OCI-LY1 (cell line): ENCODE results near the gene LARP4.

ENCODE experiments used
- H2AFZ ChIP-seq: fragments of 200-600 bp; sonication (generic), shearing (Covaris generic); 2 replicates; pipeline ENCODE4 v1.6.0; 2014; ENCODE audit warnings: antibody characterized with exemption, mild to moderate bottlenecking, low read length
- H3F3A ChIP-seq: fragments of 200-600 bp; sonication (generic), shearing (Covaris generic); 2 replicates; pipeline ENCODE4 v1.6.0; 2014; ENCODE audit warnings: mild to moderate bottlenecking, antibody characterized with exemption, low read length, moderate library complexity; ENCODE audit not compliant: insufficient read depth
- H3K27ac ChIP-seq: fragments of 200-600 bp; sonication (generic); 2 replicates; pipeline ENCODE4 v1.5.1; 2014; ENCODE audit warnings: low read length, mixed run types, mild to moderate bottlenecking, low read depth; ENCODE audit not compliant: poor library complexity, severe bottlenecking
- H3K27me3 ChIP-seq: fragments of 200-600 bp; sonication (generic); 2 replicates; pipeline ENCODE4 v1.6.0; 2014; ENCODE audit warnings: antibody characterized with exemption, mild to moderate bottlenecking, low read length, moderate library complexity; ENCODE audit not compliant: insufficient read depth
- H3K36me3 ChIP-seq: fragments of 200-600 bp; sonication (generic); 2 replicates; pipeline ENCODE4 v1.6.1; 2014; ENCODE audit warnings: mild to moderate bottlenecking, antibody characterized with exemption, low read length, moderate library complexity, mixed read lengths; ENCODE audit not compliant: insufficient read depth
- H3K4me1 ChIP-seq: fragments of 200-600 bp; sonication (generic); 2 replicates; pipeline ENCODE4 v1.5.1; 2014; ENCODE audit warnings: mild to moderate bottlenecking, low read length, moderate library complexity; ENCODE audit not compliant: insufficient read depth, severe bottlenecking
- H3K4me2 ChIP-seq: fragments of 200-600 bp; sonication (generic), shearing (Covaris generic); 2 replicates; pipeline ENCODE4 v1.6.1; 2014; ENCODE audit warnings: low read length
- H3K4me3 ChIP-seq: fragments of 200-600 bp; sonication (generic); 2 replicates; pipeline ENCODE4 v1.5.1; 2014; ENCODE audit warnings: low read length, low read depth, mild to moderate bottlenecking, mixed read lengths; ENCODE audit not compliant: poor library complexity, severe bottlenecking
- H3K79me2 ChIP-seq: fragments of 200-600 bp; shearing (Covaris generic); 2 replicates; pipeline ENCODE4 v1.6.1; 2016; ENCODE audit warnings: mixed run types, low read length, mixed read lengths; ENCODE audit not compliant: insufficient read depth
- H3K9ac ChIP-seq: fragments of 200-600 bp; sonication (generic), shearing (Covaris generic); 2 replicates; pipeline ENCODE4 v1.6.1; 2014; ENCODE audit warnings: mild to moderate bottlenecking, low read length, mixed read lengths
- H3K9me2 ChIP-seq: fragments of 200-600 bp; sonication (generic), shearing (Covaris generic); 2 replicates; pipeline ENCODE4 v1.6.1; 2014; ENCODE audit warnings: low read depth, mild to moderate bottlenecking, low read length, mixed read lengths
- H3K9me3 ChIP-seq: fragments of 200-600 bp; shearing (Covaris generic); 2 replicates; pipeline ENCODE4 v1.6.1; 2014; ENCODE audit warnings: low read length, mixed read lengths
- H4K20me1 ChIP-seq: fragments of 200-600 bp; sonication (generic), shearing (Covaris generic); 2 replicates; pipeline ENCODE4 v1.6.0; 2016; ENCODE audit warnings: mild to moderate bottlenecking, low read length; ENCODE audit not compliant: insufficient read depth
- CTCF ChIP-seq: fragments of 200-600 bp; sonication (generic), shearing (Covaris generic); IDR thresholded peaks from 2 replicates; pipeline ENCODE4 v1.5.1; 2017; ENCODE audit warnings: mild to moderate bottlenecking, antibody characterized with exemption, low read length, moderate library complexity, mixed read lengths
- EZH2 ChIP-seq: fragments of 200-600 bp; sonication (generic), shearing (Covaris generic); IDR thresholded peaks from 2 replicates; pipeline ENCODE4 v1.8.0; 2017; ENCODE audit warnings: borderline replicate concordance, mixed run types, mild to moderate bottlenecking, antibody characterized with exemption, low read length, moderate library complexity, mixed read lengths

LARP4 gene

GRCh38 chr12:50505675-50506530 is 105.2 kb downstream of the LARP4 start:
- no peak for TF ChIP-seq CTCF
- TF ChIP-seq EZH2: no peak

GRCh38 chr12:50506753-50507473 is 106.2 kb downstream of the LARP4 start:
- Histone ChIP-seq H3K4me1 (peaks cover 19% of the 10 kb centered on the region), H3K9me3 (no peaks in the 10 kb centered on the region), H3K36me3 (no peaks in the 10 kb centered on the region), H3K79me2 (no peaks in the 10 kb centered on the region), H2AFZ (no peak overlapping the region), H3F3A (no peaks in the 10 kb centered on the region), H3K27me3 (no peaks in the 10 kb centered on the region), H4K20me1 (no peaks in the 10 kb centered on the region), H3K9me2 (no peaks in the 10 kb centered on the region), H3K27ac (no peak overlapping the region), H3K4me2 (no peak overlapping the region), H3K9ac (no peak overlapping the region), H3K4me3 (no peak overlapping the region)
- no peak for TF ChIP-seq CTCF
- TF ChIP-seq EZH2: no peak

More at GRCh38 chr12:50505675-50506530, 105.2 kb downstream of the LARP4 start:
- Histone ChIP-seq H3K9ac (peak overlapping the region; percentile 87), H3K36me3 (no peaks in the 10 kb centered on the region), H2AFZ (no peak overlapping the region), H3K4me2 (peak overlapping the region; percentile 64), H3K4me3 (peak overlapping the region; percentile 84), H4K20me1 (no peaks in the 10 kb centered on the region), H3K4me1 (peaks cover 19% of the 10 kb centered on the region), H3K9me3 (no peaks in the 10 kb centered on the region), H3K9me2 (no peaks in the 10 kb centered on the region), H3K79me2 (no peaks in the 10 kb centered on the region), H3K27me3 (no peaks in the 10 kb centered on the region), H3K27ac (no peak overlapping the region), H3F3A (no peaks in the 10 kb centered on the region)

GRCh38 chr12:50507474-50507838 is 106.8 kb downstream of the LARP4 start:
- no peak for TF ChIP-seq EZH2
- TF ChIP-seq CTCF: no peak
- H3K9ac ChIP-seq: no peak overlapping the region
- H4K20me1 ChIP-seq: no peaks in the 10 kb centered on the region
- H3K27me3 ChIP-seq: no peaks in the 10 kb centered on the region
- peaks cover 19% of the 10 kb centered on the region for H3K4me1 ChIP-seq
- no peak overlapping the region for H3K27ac ChIP-seq
- no peak overlapping the region for H3K4me2 ChIP-seq
- H3K4me3 ChIP-seq: no peak overlapping the region
- H3K79me2 ChIP-seq: no peaks in the 10 kb centered on the region
- no peaks in the 10 kb centered on the region for H3K9me2 ChIP-seq
- H3K9me3 ChIP-seq: no peaks in the 10 kb centered on the region
- H3K36me3 ChIP-seq: no peaks in the 10 kb centered on the region
- no peaks in the 10 kb centered on the region for H3F3A ChIP-seq
- no peak overlapping the region for H2AFZ ChIP-seq
